GM12878 (cell line): Measurements from ENCODE around the gene PGGT1B. TPM values are rescaled to one million over a fixed set of nuclear protein-coding genes. Genes with fewer than 3 reads are reported as not detected.
A peak's percentile ranks its signal among the peaks of the same experiment; 100 is the strongest.

Experiments used
- BMI1 ChIP-seq: fragments of 450-650 bp; IDR thresholded peaks from 2 replicates; pipeline ENCODE4 v1.6.1; 2016; ENCODE audit warnings: mild to moderate bottlenecking, moderate library complexity, borderline replicate concordance
- EED ChIP-seq: sonication (generic); IDR thresholded peaks from 2 replicates; pipeline ENCODE4 v1.6.1; 2016; ENCODE audit warnings: antibody characterized with exemption, low read depth
- EGR1 ChIP-seq, 2 experiments: IDR thresholded peaks; 1 replicate in 1 of 2; 2 replicates in 1 of 2; pipeline ENCODE4 v1.6.1; 2011 to 2012; ENCODE audit warnings: low read depth in 2 of 2, low read length in 2 of 2, borderline replicate concordance in 1 of 2, mild to moderate bottlenecking in 1 of 2, moderate library complexity in 1 of 2
- EP300 ChIP-seq, 2 experiments: fragments of 150-350 bp in 1 of 2; IDR thresholded peaks; 2 replicates each; pipeline ENCODE4 v1.6.1; 2011 to 2012; ENCODE audit warnings: low read depth in 2 of 2, low read length in 2 of 2, borderline replicate concordance in 1 of 2, improper control_type of control experiment in 1 of 2, inconsistent platforms in 1 of 2; ENCODE audit not compliant: control insufficient read depth in 1 of 2
- EZH2 ChIP-seq: IDR thresholded peaks from 2 replicates; pipeline ENCODE4 v1.6.1; 2012; ENCODE audit warnings: low read depth, mild to moderate bottlenecking, control low read depth, inconsistent platforms, low read length, borderline replicate concordance; ENCODE audit not compliant: control insufficient read depth
- FOXK2 ChIP-seq: fragments of 450-650 bp; IDR thresholded peaks from 2 replicates; pipeline ENCODE4 v1.6.1; 2017; ENCODE audit warnings: mild to moderate bottlenecking, moderate library complexity
- GABPA ChIP-seq: IDR thresholded peaks from 2 replicates; pipeline ENCODE4 v1.6.1; 2014; ENCODE audit warnings: antibody characterized with exemption, low read depth, mild to moderate bottlenecking, inconsistent platforms
- HDAC6 ChIP-seq: fragments of 200-600 bp; sonication (generic); IDR thresholded peaks from one replicate; pipeline ENCODE4 v1.8.0; 2017; ENCODE audit warnings: antibody characterized with exemption; ENCODE audit not compliant: unreplicated experiment
- MXI1 ChIP-seq: fragments of 150-350 bp; IDR thresholded peaks from 2 replicates; pipeline ENCODE4 v1.6.1; 2011; ENCODE audit warnings: low read depth, mild to moderate bottlenecking, inconsistent platforms, low read length, improper control_type of control experiment
- PAX5 ChIP-seq: IDR thresholded peaks from 2 replicates; pipeline ENCODE4 v1.6.1; 2011; ENCODE audit warnings: low read depth, low read length, borderline replicate concordance
- POLR2A ChIP-seq: IDR thresholded peaks from 2 replicates; pipeline ENCODE4 v1.6.1; 2011; ENCODE audit warnings: low read depth, mild to moderate bottlenecking, low read length
- POLR2AphosphoS5 ChIP-seq: IDR thresholded peaks from 2 replicates; pipeline ENCODE4 v1.6.1; 2011; ENCODE audit warnings: mild to moderate bottlenecking, low read length, inconsistent platforms
- RAD21 ChIP-seq: IDR thresholded peaks from 2 replicates; pipeline ENCODE4 v1.6.1; 2011; ENCODE audit warnings: mild to moderate bottlenecking, low read depth, low read length, moderate library complexity; ENCODE audit not compliant: insufficient read depth
- RBBP5 ChIP-seq: fragments of 200-600 bp; sonication (generic); conservative IDR thresholded peaks from 2 replicates; pipeline ENCODE4 v1.6.1; 2016
- RUNX3 ChIP-seq: IDR thresholded peaks from 2 replicates; pipeline ENCODE4 v1.6.1; 2012; ENCODE audit warnings: low read length, inconsistent platforms
- SUZ12 ChIP-seq: fragments of 200-600 bp; sonication (generic); IDR thresholded peaks from one replicate; pipeline ENCODE4 v1.6.1; 2018; ENCODE audit warnings: antibody characterized with exemption, mild to moderate bottlenecking; ENCODE audit not compliant: unreplicated experiment
- TCF12 ChIP-seq: IDR thresholded peaks from 2 replicates; pipeline ENCODE4 v1.6.1; 2011; ENCODE audit warnings: low read depth, mild to moderate bottlenecking, low read length
- polyA plus RNA-seq, 11 experiments: library from polyadenylated mRNA; depleted of rRNA in 4 of 11; unstranded in 6 of 11; stranded (reverse) in 5 of 11; fragments of >200 nt; fragmentation: Nextera tagmentation in 4 of 11; fragmentation: Illumina TruSeq in 1 of 11; extraction: Ambion mirVana in 4 of 11; extraction: Trizol in 1 of 11; gene quantifications; 1 replicate in 1 of 11; 2 replicates in 10 of 11; pipeline versions ENCODE4 v1.2.1 to v1.2.3, GENCODE V29; 2011 to 2016; ENCODE audit warnings: inconsistent platforms in 2 of 11, missing spikeins in 2 of 11, low read depth in 1 of 11
- total RNA-seq, 4 experiments: library from RNA; depleted of rRNA in 3 of 4; stranded (reverse); fragments of >200 nt in 3 of 4; fragmentation: Illumina TruSeq in 1 of 4; extraction: Trizol in 1 of 4; gene quantifications; 2 replicates each; pipeline versions ENCODE4 v1.2.1 to v1.2.3, GENCODE V29; 2013 to 2021
- TF ChIP-seq, protein P1 (sequence below): fragments of 450-650 bp; IDR thresholded peaks from 2 replicates; pipeline ENCODE4 v1.6.1; 2017; ENCODE audit warnings: mild to moderate bottlenecking, moderate library complexity
- TF ChIP-seq, protein P2 (sequence below): IDR thresholded peaks from 2 replicates; pipeline ENCODE4 v1.6.1; 2011; ENCODE audit warnings: low read depth, mild to moderate bottlenecking, low read length, moderate library complexity, borderline replicate concordance; ENCODE audit errors: extremely low read depth
- TF ChIP-seq, protein P3 (sequence below): fragments of 150-350 bp; IDR thresholded peaks from 2 replicates; pipeline ENCODE4 v1.6.1; 2014; ENCODE audit warnings: mild to moderate bottlenecking, low read depth, low read length
- TF ChIP-seq, protein P4 (sequence below): fragments of 450-650 bp; IDR thresholded peaks from 2 replicates; pipeline ENCODE4 v1.6.1; 2017; ENCODE audit warnings: mild to moderate bottlenecking

PGGT1B gene
- total and polyA plus RNA-seq, 10 of the 15 experiments (the other 5 are each of a cell fraction or from before 2014, with no cell fraction given) = 5.0 to 38.4 (median 13.9) TPM

DNA sequence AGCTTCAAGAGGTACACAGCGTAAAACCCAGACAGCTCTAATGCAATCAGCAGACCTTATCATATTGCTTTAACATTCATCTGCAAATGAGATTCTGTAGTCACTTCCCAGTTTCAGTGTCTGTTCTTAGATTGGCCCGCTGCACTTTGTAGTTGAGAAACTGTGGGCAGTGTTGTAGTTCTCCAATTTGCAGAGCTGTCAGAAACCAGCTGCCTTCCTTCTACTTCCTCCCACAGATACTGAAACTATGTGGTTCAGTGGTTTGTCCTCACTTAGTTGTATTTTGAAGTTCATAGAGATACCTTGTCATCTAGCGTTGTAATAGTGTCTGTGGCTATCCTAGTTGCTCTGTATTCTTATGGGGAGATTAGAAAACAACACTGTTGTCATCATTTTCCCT lies 53.4 kb downstream of the PGGT1B start (continued):
- TF ChIP-seq, protein P1, sequence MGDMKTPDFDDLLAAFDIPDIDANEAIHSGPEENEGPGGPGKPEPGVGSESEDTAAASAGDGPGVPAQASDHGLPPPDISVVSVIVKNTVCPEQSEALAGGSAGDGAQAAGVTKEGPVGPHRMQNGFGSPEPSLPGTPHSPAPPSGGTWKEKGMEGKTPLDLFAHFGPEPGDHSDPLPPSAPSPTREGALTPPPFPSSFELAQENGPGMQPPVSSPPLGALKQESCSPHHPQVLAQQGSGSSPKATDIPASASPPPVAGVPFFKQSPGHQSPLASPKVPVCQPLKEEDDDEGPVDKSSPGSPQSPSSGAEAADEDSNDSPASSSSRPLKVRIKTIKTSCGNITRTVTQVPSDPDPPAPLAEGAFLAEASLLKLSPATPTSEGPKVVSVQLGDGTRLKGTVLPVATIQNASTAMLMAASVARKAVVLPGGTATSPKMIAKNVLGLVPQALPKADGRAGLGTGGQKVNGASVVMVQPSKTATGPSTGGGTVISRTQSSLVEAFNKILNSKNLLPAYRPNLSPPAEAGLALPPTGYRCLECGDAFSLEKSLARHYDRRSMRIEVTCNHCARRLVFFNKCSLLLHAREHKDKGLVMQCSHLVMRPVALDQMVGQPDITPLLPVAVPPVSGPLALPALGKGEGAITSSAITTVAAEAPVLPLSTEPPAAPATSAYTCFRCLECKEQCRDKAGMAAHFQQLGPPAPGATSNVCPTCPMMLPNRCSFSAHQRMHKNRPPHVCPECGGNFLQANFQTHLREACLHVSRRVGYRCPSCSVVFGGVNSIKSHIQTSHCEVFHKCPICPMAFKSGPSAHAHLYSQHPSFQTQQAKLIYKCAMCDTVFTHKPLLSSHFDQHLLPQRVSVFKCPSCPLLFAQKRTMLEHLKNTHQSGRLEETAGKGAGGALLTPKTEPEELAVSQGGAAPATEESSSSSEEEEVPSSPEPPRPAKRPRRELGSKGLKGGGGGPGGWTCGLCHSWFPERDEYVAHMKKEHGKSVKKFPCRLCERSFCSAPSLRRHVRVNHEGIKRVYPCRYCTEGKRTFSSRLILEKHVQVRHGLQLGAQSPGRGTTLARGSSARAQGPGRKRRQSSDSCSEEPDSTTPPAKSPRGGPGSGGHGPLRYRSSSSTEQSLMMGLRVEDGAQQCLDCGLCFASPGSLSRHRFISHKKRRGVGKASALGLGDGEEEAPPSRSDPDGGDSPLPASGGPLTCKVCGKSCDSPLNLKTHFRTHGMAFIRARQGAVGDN = no peak
- TF ChIP-seq TCF12 (peak; percentile 100), BMI1 (peak; percentile 69), FOXK2 (no peak), EZH2 (no peak), RBBP5 (no peak), GABPA (0 out of 2 replicates have a peak, but pooled peaks have one; percentile 31), SUZ12 (no peak), POLR2A (no peak), EED (peak; percentile 94), EGR1 (IDR thresholded peaks at IDR 0.05; ENCODE audit: borderline replicate concordance in 1 of 2, low read depth in 2 of 2, low read length in 2 of 2) (no peak), POLR2AphosphoS5 (0 out of 2 replicates have a peak, but pooled peaks have one; percentile 23), MXI1 (no peak; the same call in 1 of the 2 replicates), RAD21 (no peak), RUNX3 (peak; percentile 97), PAX5 (peak; percentile 81; the same call in 1 of the 2 replicates), HDAC6 (no peak), EP300 (IDR thresholded peaks at IDR 0.05; ENCODE audit: borderline replicate concordance in 1 of 2, control insufficient read depth in 1 of 2, low read depth in 2 of 2, low read length in 2 of 2) (peak; percentile 91 to 92)
- TF ChIP-seq, protein P2, sequence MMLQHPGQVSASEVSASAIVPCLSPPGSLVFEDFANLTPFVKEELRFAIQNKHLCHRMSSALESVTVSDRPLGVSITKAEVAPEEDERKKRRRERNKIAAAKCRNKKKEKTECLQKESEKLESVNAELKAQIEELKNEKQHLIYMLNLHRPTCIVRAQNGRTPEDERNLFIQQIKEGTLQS = no peak
- TF ChIP-seq, protein P3, sequence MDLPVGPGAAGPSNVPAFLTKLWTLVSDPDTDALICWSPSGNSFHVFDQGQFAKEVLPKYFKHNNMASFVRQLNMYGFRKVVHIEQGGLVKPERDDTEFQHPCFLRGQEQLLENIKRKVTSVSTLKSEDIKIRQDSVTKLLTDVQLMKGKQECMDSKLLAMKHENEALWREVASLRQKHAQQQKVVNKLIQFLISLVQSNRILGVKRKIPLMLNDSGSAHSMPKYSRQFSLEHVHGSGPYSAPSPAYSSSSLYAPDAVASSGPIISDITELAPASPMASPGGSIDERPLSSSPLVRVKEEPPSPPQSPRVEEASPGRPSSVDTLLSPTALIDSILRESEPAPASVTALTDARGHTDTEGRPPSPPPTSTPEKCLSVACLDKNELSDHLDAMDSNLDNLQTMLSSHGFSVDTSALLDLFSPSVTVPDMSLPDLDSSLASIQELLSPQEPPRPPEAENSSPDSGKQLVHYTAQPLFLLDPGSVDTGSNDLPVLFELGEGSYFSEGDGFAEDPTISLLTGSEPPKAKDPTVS = no peak
- TF ChIP-seq, protein P4, sequence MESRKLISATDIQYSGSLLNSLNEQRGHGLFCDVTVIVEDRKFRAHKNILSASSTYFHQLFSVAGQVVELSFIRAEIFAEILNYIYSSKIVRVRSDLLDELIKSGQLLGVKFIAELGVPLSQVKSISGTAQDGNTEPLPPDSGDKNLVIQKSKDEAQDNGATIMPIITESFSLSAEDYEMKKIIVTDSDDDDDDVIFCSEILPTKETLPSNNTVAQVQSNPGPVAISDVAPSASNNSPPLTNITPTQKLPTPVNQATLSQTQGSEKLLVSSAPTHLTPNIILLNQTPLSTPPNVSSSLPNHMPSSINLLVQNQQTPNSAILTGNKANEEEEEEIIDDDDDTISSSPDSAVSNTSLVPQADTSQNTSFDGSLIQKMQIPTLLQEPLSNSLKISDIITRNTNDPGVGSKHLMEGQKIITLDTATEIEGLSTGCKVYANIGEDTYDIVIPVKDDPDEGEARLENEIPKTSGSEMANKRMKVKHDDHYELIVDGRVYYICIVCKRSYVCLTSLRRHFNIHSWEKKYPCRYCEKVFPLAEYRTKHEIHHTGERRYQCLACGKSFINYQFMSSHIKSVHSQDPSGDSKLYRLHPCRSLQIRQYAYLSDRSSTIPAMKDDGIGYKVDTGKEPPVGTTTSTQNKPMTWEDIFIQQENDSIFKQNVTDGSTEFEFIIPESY = no peak
